Measurements from ENCODE around the gene TBX20. TPM values are rescaled to one million over a fixed set of nuclear protein-coding genes. Genes with fewer than 3 reads are reported as not detected.
"Not testable (repeated sequence)": the region's sequence is repeated elsewhere in the genome, so short reads cannot be mapped to it uniquely, and the experiment has no call there.

TBX20 gene
- polyA plus RNA-seq, 1 experiment = not detected

DNA sequence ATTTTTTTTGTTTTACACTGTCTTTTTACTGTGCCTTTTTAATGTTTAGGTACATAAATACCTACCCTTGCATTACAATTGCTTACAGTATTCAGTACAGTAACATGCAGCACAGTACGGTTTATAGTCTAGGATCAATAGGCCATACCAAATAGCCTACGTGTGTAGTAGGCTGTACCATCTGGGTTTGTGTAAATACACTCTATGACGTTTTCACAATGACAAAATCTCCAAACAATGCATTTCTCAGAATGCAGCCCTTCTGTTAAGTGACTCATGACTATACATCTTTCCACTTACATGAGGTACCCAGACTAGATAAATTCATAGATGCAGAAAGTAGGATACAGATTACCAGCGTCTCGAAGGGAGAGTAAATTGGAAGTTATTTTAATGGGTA lies 26.5 kb downstream of the TBX20 start:
- POLR2A ChIA-PET, CTCF ChIA-PET: not testable (repeated sequence)

DNA sequence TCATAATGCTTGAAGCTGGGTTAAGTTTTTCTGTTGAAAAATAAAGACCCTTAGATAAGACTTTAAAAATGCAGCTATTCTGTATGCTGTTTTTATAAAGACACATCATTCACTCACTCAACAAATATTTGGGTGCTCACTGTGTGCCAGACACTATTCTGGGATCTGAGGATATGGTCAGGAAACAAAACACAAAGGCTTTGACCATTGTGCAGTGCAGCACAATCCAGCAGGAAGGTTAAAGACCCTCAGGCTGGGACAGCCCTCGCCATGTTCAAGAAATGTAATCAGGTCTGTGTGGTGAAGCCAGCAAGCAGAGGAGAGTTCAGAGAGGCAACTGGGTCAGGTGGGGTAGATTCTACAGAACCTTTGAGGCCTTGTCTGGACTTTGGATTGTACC lies 31.5 kb downstream of the TBX20 start:
- H3K27ac ChIP-seq (ENCODE audit: low read depth, low read length); DNase-seq (ENCODE audit: low read depth, low spot score); POLR2A ChIA-PET; H3K4me3 ChIP-seq (ENCODE audit: low read depth, low read length); H3K27me3 ChIP-seq (ENCODE audit: control insufficient read depth, insufficient read depth, low read length); CTCF ChIA-PET; H3K9me3 ChIP-seq (ENCODE audit: control insufficient read depth, insufficient read depth, low read length): not testable (repeated sequence)

More for the DNA sequence above, 26.5 kb downstream of the TBX20 start:
- not testable (repeated sequence) for H3K27ac ChIP-seq (ENCODE audit: low read depth, low read length); DNase-seq (ENCODE audit: low read depth, low spot score); H3K4me3 ChIP-seq (ENCODE audit: low read depth, low read length); H3K9me3 ChIP-seq (ENCODE audit: control insufficient read depth, insufficient read depth, low read length); H3K27me3 ChIP-seq (ENCODE audit: control insufficient read depth, insufficient read depth, low read length)

DNA sequence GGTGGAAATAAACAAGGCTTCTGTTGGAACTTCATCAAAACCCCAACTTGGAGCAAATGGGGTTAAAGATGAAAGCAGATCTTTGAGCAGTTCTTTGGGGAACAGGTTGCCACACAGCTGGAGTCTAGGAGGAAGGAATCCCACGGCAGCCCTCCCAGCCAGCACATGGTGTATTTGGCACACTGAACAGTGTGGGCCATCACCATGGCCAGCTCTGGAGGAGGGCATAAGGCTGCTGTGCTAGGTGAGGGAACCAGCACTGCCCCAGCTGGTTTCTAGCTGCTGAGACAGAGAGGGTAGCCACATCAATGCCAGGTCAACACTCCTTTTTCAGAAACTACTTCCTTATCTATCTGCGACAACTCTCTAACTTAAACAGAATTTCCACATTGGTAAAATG lies 33.7 kb downstream of the TBX20 start:
- DNase-seq (ENCODE audit: low read depth, low spot score); POLR2A ChIA-PET; CTCF ChIA-PET; H3K4me3 ChIP-seq (ENCODE audit: low read depth, low read length); H3K9me3 ChIP-seq (ENCODE audit: control insufficient read depth, insufficient read depth, low read length); H3K27me3 ChIP-seq (ENCODE audit: control insufficient read depth, insufficient read depth, low read length); H3K27ac ChIP-seq (ENCODE audit: low read depth, low read length): not testable (repeated sequence)

DNA sequence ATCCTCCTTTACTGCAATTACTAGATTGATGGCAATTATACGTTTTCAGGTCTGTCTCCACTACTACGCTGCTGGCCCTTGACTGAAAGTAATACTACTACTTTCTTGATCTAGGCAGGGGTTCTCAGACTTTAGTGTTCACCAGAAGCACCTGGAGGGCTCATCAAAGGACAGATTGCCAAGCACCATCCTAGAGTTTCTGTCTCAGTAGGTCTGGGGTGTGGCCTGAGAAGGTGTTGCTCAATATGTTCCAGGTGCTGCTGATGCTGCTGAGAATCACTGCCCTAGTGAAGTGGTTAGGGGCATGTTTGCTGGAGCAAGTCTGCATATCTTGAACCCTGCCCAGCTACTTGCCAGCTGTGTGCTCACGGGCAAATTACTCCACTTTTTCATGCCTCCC lies 37.9 kb downstream of the TBX20 start:
- POLR2A ChIA-PET; DNase-seq (ENCODE audit: low read depth, low spot score); H3K27ac ChIP-seq (ENCODE audit: low read depth, low read length); CTCF ChIA-PET; H3K27me3 ChIP-seq (ENCODE audit: control insufficient read depth, insufficient read depth, low read length); H3K9me3 ChIP-seq (ENCODE audit: control insufficient read depth, insufficient read depth, low read length); H3K4me3 ChIP-seq (ENCODE audit: low read depth, low read length): not testable (repeated sequence)

DNA sequence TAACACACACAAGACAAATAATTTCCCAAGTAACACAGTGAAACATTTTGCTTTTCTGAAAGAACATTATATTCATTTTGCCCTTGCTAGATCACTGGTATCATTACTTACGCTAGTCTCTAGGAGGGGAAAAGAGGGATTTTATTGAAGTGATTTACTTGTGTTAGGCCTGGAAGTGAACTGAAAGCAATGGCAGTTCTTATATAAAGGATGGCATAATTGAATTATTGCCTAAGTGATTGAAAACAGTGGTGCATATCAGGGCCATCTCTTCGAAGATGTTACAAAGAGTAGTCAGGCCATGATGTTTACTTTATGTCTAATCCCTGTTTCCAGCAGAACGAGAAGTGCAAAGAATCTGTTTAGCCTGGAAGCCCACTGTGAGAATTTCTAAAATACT lies 38.8 kb downstream of the TBX20 start:
- H3K27me3 ChIP-seq (ENCODE audit: control insufficient read depth, insufficient read depth, low read length); H3K4me3 ChIP-seq (ENCODE audit: low read depth, low read length); H3K27ac ChIP-seq (ENCODE audit: low read depth, low read length); DNase-seq (ENCODE audit: low read depth, low spot score); POLR2A ChIA-PET; CTCF ChIA-PET; H3K9me3 ChIP-seq (ENCODE audit: control insufficient read depth, insufficient read depth, low read length): not testable (repeated sequence)

DNA sequence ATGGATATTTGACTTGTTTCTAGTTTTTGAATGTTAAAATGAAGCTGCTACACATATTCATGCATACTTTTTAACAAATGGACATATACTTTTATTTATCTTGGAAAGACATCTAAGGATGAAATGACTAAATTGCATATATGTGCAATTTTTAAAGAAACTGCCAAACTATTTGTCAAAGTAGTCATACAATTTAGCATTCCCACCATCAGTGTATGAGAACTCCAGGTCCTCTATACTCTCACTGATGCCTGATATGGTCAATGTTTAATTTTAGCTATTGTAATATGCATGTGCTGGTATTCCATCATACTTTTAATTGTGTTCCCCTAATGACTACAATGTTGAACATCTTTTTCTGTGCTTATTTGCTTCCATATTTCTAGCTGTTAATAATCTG lies 47.0 kb downstream of the TBX20 start:
- H3K27ac ChIP-seq (ENCODE audit: low read depth, low read length); H3K27me3 ChIP-seq (ENCODE audit: control insufficient read depth, insufficient read depth, low read length); DNase-seq (ENCODE audit: low read depth, low spot score); H3K9me3 ChIP-seq (ENCODE audit: control insufficient read depth, insufficient read depth, low read length); POLR2A ChIA-PET; H3K4me3 ChIP-seq (ENCODE audit: low read depth, low read length); CTCF ChIA-PET: not testable (repeated sequence)

DNA sequence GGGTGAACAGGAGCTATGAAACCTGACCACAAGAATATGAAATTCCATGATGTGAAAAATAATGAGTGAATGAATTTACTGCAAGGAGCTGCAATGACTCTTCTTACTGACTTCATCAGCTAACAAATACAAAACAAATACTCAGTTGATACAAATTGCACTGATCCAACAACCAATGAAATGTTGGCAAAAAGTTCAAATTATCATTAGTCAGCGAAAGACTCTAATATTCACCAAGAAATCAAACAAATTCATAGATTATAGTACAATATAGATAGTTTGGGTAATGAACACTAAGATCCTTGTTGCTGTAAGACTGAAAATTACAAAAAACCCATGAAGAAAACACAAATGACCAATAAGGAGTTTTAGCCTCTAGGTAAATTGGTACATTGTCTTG lies 49.0 kb downstream of the TBX20 start:
- H3K4me3 ChIP-seq (ENCODE audit: low read depth, low read length); CTCF ChIA-PET; H3K9me3 ChIP-seq (ENCODE audit: control insufficient read depth, insufficient read depth, low read length); DNase-seq (ENCODE audit: low read depth, low spot score); POLR2A ChIA-PET; H3K27me3 ChIP-seq (ENCODE audit: control insufficient read depth, insufficient read depth, low read length); H3K27ac ChIP-seq (ENCODE audit: low read depth, low read length): not testable (repeated sequence)

DNA sequence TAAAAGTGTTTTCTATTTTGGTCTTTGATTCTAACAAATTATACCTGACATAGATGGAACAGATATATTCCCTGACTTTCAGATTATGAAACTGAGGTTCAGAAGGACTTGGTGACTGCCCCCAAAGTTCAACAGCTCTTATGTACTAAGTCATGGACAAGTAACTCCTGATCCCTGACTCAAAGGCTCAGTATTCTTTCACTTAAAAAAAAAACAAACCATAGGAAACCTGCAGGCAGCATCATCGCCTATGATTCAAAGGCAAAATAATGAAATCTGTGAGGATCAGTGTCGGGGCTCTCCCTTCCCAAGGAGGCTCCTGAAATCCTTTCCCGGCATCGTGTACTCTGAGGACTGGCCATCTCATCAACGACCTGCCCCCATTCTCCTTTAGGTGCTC lies 49.9 kb downstream of the TBX20 start:
- POLR2A ChIA-PET; H3K9me3 ChIP-seq (ENCODE audit: control insufficient read depth, insufficient read depth, low read length); H3K4me3 ChIP-seq (ENCODE audit: low read depth, low read length); H3K27me3 ChIP-seq (ENCODE audit: control insufficient read depth, insufficient read depth, low read length); CTCF ChIA-PET; H3K27ac ChIP-seq (ENCODE audit: low read depth, low read length); DNase-seq (ENCODE audit: low read depth, low spot score): not testable (repeated sequence)

DNA sequence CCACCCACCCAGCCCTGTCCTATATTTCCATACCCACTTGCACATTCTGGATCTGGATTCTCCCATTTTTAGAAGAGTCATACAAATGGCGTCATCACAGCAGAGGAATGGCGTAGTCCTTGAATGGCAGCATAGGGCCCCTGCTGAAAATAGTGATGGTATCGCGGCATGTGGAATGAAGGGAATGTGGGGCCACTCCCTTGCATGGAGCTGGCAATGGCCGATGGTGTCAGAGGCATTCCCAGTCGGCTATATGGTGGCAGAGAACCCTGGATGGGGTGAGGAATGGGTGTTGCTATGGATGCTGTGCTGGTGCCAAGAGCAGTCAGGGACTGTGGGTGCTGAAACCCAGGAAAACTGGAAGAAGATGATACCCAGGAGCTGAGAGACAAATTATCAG lies 51.5 kb downstream of the TBX20 start:
- POLR2A ChIA-PET; CTCF ChIA-PET; H3K27ac ChIP-seq (ENCODE audit: low read depth, low read length); H3K9me3 ChIP-seq (ENCODE audit: control insufficient read depth, insufficient read depth, low read length); H3K27me3 ChIP-seq (ENCODE audit: control insufficient read depth, insufficient read depth, low read length); H3K4me3 ChIP-seq (ENCODE audit: low read depth, low read length); DNase-seq (ENCODE audit: low read depth, low spot score): not testable (repeated sequence)

DNA sequence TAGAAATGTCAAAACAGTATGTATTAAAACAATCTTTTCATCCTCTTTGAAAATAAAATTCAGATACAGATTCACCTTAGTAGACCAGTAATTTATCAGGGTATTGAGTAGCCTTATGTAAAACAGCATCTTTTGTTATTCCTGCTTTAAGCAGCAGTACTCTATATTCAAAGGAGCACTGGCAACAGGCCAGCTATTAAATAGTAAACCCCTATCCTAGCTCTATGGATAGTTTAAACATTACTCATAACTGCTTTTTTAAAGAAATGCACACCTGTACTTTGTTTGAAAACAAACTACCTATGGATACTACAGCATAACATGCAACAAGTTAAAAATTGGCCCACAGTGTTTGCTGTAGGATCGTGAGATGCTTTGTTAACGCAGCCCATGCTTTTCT lies 53.7 kb downstream of the TBX20 start:
- H3K4me3 ChIP-seq (ENCODE audit: low read depth, low read length); H3K27ac ChIP-seq (ENCODE audit: low read depth, low read length); H3K27me3 ChIP-seq (ENCODE audit: control insufficient read depth, insufficient read depth, low read length); H3K9me3 ChIP-seq (ENCODE audit: control insufficient read depth, insufficient read depth, low read length); CTCF ChIA-PET; POLR2A ChIA-PET; DNase-seq (ENCODE audit: low read depth, low spot score): not testable (repeated sequence)

DNA sequence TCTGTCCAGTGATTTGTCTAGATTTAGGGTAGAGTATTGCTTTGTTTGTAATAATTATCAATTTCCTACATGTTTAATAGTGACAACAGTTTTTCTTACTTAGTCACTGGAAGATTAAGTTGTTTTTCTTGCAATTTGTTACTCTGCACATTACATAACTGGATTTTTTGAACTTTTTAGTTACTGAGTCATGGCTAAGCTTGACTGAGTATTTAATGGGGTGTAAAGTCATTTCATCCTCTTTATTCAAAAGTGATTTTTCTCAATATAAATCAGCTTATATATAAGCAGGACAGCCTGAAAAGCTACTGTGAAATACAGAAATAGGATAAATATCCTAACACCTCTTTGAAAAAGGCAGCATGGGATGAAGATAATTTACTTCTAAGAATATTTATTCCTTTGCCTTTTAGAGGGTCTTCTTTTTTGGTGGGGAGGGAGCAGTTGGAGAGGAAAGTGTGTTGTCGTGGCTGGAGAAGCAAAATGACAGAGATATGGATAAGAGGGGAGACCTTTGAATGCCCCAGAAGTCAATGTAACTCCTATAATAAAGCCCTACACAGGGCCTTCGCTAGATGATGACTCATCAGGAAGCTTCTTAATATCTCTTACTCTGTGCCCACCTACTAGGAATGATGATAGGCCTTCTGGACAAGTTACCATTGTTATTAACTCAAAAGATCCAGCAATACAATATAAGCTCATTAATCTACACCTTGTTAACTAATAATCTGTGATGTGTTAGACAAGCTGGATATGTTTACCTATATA lies 55.3 kb downstream of the TBX20 start:
- H3K27me3 ChIP-seq (ENCODE audit: control insufficient read depth, insufficient read depth, low read length); POLR2A ChIA-PET; CTCF ChIA-PET; DNase-seq (ENCODE audit: low read depth, low spot score); H3K4me3 ChIP-seq (ENCODE audit: low read depth, low read length); H3K27ac ChIP-seq (ENCODE audit: low read depth, low read length); H3K9me3 ChIP-seq (ENCODE audit: control insufficient read depth, insufficient read depth, low read length): not testable (repeated sequence)

DNA sequence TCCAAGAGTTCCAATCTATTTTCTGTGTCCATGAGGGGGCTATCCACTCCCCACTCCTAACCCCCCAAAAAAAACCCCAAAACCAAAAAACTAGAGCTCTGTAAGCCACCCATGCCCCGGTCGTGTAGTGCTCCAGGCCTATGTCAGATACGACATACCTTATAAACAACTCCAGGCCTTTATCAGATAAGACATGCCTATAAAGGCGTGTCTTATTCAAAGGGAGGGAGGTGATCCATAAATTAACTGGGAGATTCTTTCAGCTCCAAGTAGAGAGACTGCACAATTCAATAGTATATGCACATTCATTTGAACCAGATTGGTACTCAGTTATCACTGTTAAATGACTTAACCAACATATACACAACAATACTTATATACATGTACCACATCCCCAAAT lies 62.3 kb downstream of the TBX20 start:
- CTCF ChIA-PET = interaction anchor here (1.5 kb wide), 1 partner anchor 433 kb away, joined by 10 read pairs; no protein-coding TSS in a partner anchor
- H3K9me3 ChIP-seq (ENCODE audit: control insufficient read depth, insufficient read depth, low read length); H3K27ac ChIP-seq (ENCODE audit: low read depth, low read length); POLR2A ChIA-PET; H3K27me3 ChIP-seq (ENCODE audit: control insufficient read depth, insufficient read depth, low read length); DNase-seq (ENCODE audit: low read depth, low spot score); H3K4me3 ChIP-seq (ENCODE audit: low read depth, low read length): not testable (repeated sequence)

Data from AG04450 (cell line).